Measurements from ENCODE around the gene PRSS21.

- TF ChIP-seq CTCF (IDR thresholded peaks at IDR 0.05) (no peak), POLR2A (IDR thresholded peaks at IDR 0.05) (no peak)
Measured at GRCh38 chr16:2826591-2827373, 9.7 kb downstream of the PRSS21 start.
